HG03571 (cell line): ENCODE data around the gene POLG.

Experiments used
- ATAC-seq: cut with Tn5 transposase; IDR thresholded peaks from one replicate; pipeline ENCODE4 v1.9.1; 2021; ENCODE audit not compliant: unreplicated experiment

The POLG gene

GRCh38 chr15:89327113-89327512, 7.5 kb downstream of the POLG start:
- no peak for ATAC-seq

GRCh38 chr15:89326316-89326715, 8.3 kb downstream of the POLG start:
- ATAC-seq, result no peak

- no peak for ATAC-seq
Observed at GRCh38 chr15:89325039-89325803, 9.4 kb downstream of the POLG start.

GRCh38 chr15:89323825-89324224, 10.8 kb downstream of the POLG start:
- ATAC-seq, result no peak

GRCh38 chr15:89322822-89323221, 11.8 kb downstream of the POLG start:
- no peak for ATAC-seq

- ATAC-seq, result no peak
Observed at GRCh38 chr15:89321521-89322410, 12.9 kb downstream of the POLG start.

GRCh38 chr15:89320200-89320599, 14.4 kb downstream of the POLG start:
- ATAC-seq, result no peak

- no peak for ATAC-seq
Observed at GRCh38 chr15:89319678-89320077, 14.9 kb downstream of the POLG start.

GRCh38 chr15:89317186-89317720, 17.4 kb downstream of the POLG start:
- ATAC-seq, result no peak

GRCh38 chr15:89316504-89316903, 18.1 kb downstream of the POLG start:
- no peak for ATAC-seq

- ATAC-seq, result no peak
Observed at GRCh38 chr15:89315375-89315929, 19.2 kb downstream of the POLG start.

GRCh38 chr15:89309993-89310392, 24.6 kb downstream of the POLG start:
- no peak for ATAC-seq

- ATAC-seq, result no peak
Observed at GRCh38 chr15:89308236-89308635, 26.4 kb downstream of the POLG start.

- no peak for ATAC-seq
Observed at GRCh38 chr15:89307791-89308190, 26.8 kb downstream of the POLG start.

- ATAC-seq, result no peak
Observed at GRCh38 chr15:89307046-89307587, 27.5 kb downstream of the POLG start.

- no peak for ATAC-seq
Observed at GRCh38 chr15:89305395-89305794, 29.2 kb downstream of the POLG start.

- no peak for ATAC-seq
Observed at GRCh38 chr15:89303986-89304385, 30.6 kb downstream of the POLG start.

GRCh38 chr15:89301304-89302089, 33.1 kb downstream of the POLG start:
- no peak for ATAC-seq

GRCh38 chr15:89299896-89300295, 34.7 kb downstream of the POLG start:
- no peak for ATAC-seq

GRCh38 chr15:89293012-89293411, 41.6 kb downstream of the POLG start:
- no peak for ATAC-seq
